ENCODE data around the gene TMEM185A.
"Not testable (repeated sequence)": the region's sequence is repeated elsewhere in the genome, so short reads cannot be mapped to it uniquely, and the experiment has no call there.

DNA sequence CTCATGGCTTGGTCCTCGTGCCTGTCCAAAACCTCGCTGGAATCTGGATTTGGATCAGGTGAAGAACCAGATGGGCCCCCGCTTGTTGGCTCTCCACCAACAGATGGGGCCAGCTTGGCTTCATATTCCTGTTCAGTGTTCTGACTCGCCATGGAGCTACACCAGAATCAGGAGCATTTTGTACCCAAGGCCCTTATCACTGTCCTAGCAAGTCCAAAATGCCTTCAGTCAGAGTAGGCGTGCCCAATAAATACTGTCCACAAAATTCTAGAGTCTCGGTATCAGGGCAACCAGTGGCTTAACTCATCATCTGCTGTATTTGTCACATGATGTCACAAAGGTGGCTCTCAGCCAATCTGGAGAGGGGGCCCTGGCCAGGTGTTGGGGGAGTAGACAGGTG, 81.9 kb downstream of the TMEM185A start, which contains the start of gene HSFX3:
- TF ChIP-seq CTCF, POLR2A (IDR thresholded peaks at IDR 0.05): not testable (repeated sequence)

Measured in right lobe of liver (tissue), 4 donors.